ENCODE data around the gene DCST1. TPM values are rescaled to one million over a fixed set of nuclear protein-coding genes. Genes with fewer than 3 reads are reported as not detected.

The DCST1 gene
- total RNA-seq, 1 experiment from 2014 or later, result 0.15 TPM

- ATAC-seq (no peak), DNase-seq (ENCODE audit: low spot score) (no peak)
- Mint-ChIP-seq H3K9me3 (no peaks in the 10 kb centered on the region), H3K4me1 (peaks cover 24% of the 10 kb centered on the region), H3K36me3 (no peaks in the 10 kb centered on the region), H3K4me3 (no peak overlapping the region), H3K27ac (no peak overlapping the region), H3K27me3 (ENCODE audit: low read depth) (peaks cover 4% of the 10 kb centered on the region; the same call in 1 of the 2 replicates)
- ChIA-PET POLR2A (interaction anchor here (0.7 kb wide), 1 partner anchor 21 kb away, joined by 3 read pairs; no protein-coding TSS in a partner anchor), CTCF (interaction anchor here (0.8 to 3.6 kb wide), 10 partner anchors 23 to 151 kb away, joined by 3 to 17 read pairs (median 5); partner anchors contain the start of genes ADAM15, KRTCAP2, LENEP and SHC1)
- TF ChIP-seq ZNF423 (CRISPR knock-in tag; IDR thresholded peaks at IDR 0.05) (no peak), HMGA2 (CRISPR knock-in tag; IDR thresholded peaks at IDR 0.05) (no peak), OVOL2 (CRISPR knock-in tag; IDR thresholded peaks at IDR 0.05; ENCODE audit: borderline replicate concordance) (no peak), MXD4 (CRISPR knock-in tag; IDR thresholded peaks at IDR 0.05; ENCODE audit: borderline replicate concordance) (no peak), ETV6 (CRISPR knock-in tag; IDR thresholded peaks at IDR 0.05) (no peak), SMAD3 (CRISPR knock-in tag; IDR thresholded peaks at IDR 0.05; ENCODE audit: borderline replicate concordance) (no peak), CREM (CRISPR knock-in tag; IDR thresholded peaks at IDR 0.05) (no peak), CBFB (CRISPR knock-in tag; IDR thresholded peaks at IDR 0.05; ENCODE audit: low read depth) (no peak)
- TF ChIP-seq, protein P1, sequence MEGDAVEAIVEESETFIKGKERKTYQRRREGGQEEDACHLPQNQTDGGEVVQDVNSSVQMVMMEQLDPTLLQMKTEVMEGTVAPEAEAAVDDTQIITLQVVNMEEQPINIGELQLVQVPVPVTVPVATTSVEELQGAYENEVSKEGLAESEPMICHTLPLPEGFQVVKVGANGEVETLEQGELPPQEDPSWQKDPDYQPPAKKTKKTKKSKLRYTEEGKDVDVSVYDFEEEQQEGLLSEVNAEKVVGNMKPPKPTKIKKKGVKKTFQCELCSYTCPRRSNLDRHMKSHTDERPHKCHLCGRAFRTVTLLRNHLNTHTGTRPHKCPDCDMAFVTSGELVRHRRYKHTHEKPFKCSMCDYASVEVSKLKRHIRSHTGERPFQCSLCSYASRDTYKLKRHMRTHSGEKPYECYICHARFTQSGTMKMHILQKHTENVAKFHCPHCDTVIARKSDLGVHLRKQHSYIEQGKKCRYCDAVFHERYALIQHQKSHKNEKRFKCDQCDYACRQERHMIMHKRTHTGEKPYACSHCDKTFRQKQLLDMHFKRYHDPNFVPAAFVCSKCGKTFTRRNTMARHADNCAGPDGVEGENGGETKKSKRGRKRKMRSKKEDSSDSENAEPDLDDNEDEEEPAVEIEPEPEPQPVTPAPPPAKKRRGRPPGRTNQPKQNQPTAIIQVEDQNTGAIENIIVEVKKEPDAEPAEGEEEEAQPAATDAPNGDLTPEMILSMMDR (IDR thresholded peaks at IDR 0.05), result no peak
Observed at GRCh38 chr1:155022136-155022926, 11.3 kb upstream of the DCST1 start.

- no peak for ATAC-seq
- no peak overlapping the region for H3K27ac Mint-ChIP-seq
- no peaks in the 10 kb centered on the region for H3K9me3 Mint-ChIP-seq
- ChIA-PET CTCF (interaction anchor here (0.9 to 2.2 kb wide), 8 partner anchors 9 to 79 kb away, joined by 3 to 10 read pairs (median 4); partner anchors contain the start of genes ADAM15, LENEP and SHC1), POLR2A (interaction anchor here (0.6 to 0.7 kb wide), 2 partner anchors 22 to 29 kb away, joined by 3 read pairs; no protein-coding TSS in a partner anchor)
- peaks cover 21% of the 10 kb centered on the region for H3K4me1 Mint-ChIP-seq
- H3K27me3 Mint-ChIP-seq (ENCODE audit: low read depth), result peaks cover 4% of the 10 kb centered on the region; the same call in 1 of the 2 replicates
- no peak for TF ChIP-seq NR3C1 (CRISPR knock-in tag; conservative IDR thresholded peaks at IDR 0.05; ENCODE audit: low read depth)
- TF ChIP-seq NR1H2 (CRISPR knock-in tag; IDR thresholded peaks at IDR 0.05), result no peak
- no peak for TF ChIP-seq ZNF317 (CRISPR knock-in tag; IDR thresholded peaks at IDR 0.05; ENCODE audit: borderline replicate concordance, low read depth)
- TF ChIP-seq ZNF138 (CRISPR knock-in tag; conservative IDR thresholded peaks at IDR 0.05), result no peak
- no peak for TF ChIP-seq RELA (CRISPR knock-in tag; IDR thresholded peaks at IDR 0.05; ENCODE audit: borderline replicate concordance)
- no peak for TF ChIP-seq JAZF1 (CRISPR knock-in tag; IDR thresholded peaks at IDR 0.05)
- TF ChIP-seq FOXK1 (CRISPR knock-in tag; IDR thresholded peaks at IDR 0.05), result no peak
- TF ChIP-seq CDX4 (CRISPR knock-in tag; IDR thresholded peaks at IDR 0.05; ENCODE audit: borderline replicate concordance), result no peak
- TF ChIP-seq USF1 (CRISPR knock-in tag; IDR thresholded peaks at IDR 0.05), result no peak
- TF ChIP-seq ERG (CRISPR knock-in tag; IDR thresholded peaks at IDR 0.05), result no peak
- TF ChIP-seq IRF1 (CRISPR knock-in tag; IDR thresholded peaks at IDR 0.05), result no peak
- no peak for TF ChIP-seq SP1 (CRISPR knock-in tag; conservative IDR thresholded peaks at IDR 0.05)
- TF ChIP-seq, protein P2, sequence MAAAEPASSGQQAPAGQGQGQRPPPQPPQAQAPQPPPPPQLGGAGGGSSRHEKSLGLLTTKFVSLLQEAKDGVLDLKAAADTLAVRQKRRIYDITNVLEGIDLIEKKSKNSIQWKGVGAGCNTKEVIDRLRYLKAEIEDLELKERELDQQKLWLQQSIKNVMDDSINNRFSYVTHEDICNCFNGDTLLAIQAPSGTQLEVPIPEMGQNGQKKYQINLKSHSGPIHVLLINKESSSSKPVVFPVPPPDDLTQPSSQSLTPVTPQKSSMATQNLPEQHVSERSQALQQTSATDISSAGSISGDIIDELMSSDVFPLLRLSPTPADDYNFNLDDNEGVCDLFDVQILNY (CRISPR knock-in tag; IDR thresholded peaks at IDR 0.05), result no peak
- TF ChIP-seq, protein P3, sequence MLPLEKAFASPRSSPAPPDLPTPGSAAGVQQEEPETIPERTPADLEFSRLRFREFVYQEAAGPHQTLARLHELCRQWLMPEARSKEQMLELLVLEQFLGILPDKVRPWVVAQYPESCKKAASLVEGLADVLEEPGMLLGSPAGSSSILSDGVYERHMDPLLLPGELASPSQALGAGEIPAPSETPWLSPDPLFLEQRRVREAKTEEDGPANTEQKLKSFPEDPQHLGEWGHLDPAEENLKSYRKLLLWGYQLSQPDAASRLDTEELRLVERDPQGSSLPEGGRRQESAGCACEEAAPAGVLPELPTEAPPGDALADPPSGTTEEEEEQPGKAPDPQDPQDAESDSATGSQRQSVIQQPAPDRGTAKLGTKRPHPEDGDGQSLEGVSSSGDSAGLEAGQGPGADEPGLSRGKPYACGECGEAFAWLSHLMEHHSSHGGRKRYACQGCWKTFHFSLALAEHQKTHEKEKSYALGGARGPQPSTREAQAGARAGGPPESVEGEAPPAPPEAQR (CRISPR knock-in tag; IDR thresholded peaks at IDR 0.05), result no peak
- DNase-seq (ENCODE audit: low spot score), result no peak
- H3K36me3 Mint-ChIP-seq, result no peaks in the 10 kb centered on the region
- no peak overlapping the region for H3K4me3 Mint-ChIP-seq
Observed at GRCh38 chr1:155022927-155023236, 10.7 kb upstream of the DCST1 start.
